GM12878 (cell line): ENCODE measurements around the gene TRIM72. TPM values are rescaled to one million over a fixed set of nuclear protein-coding genes. Genes with fewer than 3 reads are reported as not detected.

Source experiments
- ESRRA ChIP-seq: IDR thresholded peaks from 2 replicates; pipeline ENCODE4 v1.6.1; 2012; ENCODE audit warnings: mild to moderate bottlenecking, low read length, improper control_type of control experiment
- GABPA ChIP-seq: IDR thresholded peaks from 2 replicates; pipeline ENCODE4 v1.6.1; 2014; ENCODE audit warnings: antibody characterized with exemption, low read depth, mild to moderate bottlenecking, inconsistent platforms
- GATAD2B ChIP-seq: fragments of 450-650 bp; conservative IDR thresholded peaks from 2 replicates; pipeline ENCODE4 v1.6.1; 2017; ENCODE audit warnings: low read depth, mild to moderate bottlenecking, moderate library complexity
- IRF3 ChIP-seq: fragments of 450-650 bp; IDR thresholded peaks from 2 replicates; pipeline ENCODE4 v1.6.1; 2014; ENCODE audit warnings: mild to moderate bottlenecking
- MYB ChIP-seq: fragments of 150-350 bp; IDR thresholded peaks from 2 replicates; pipeline ENCODE4 v1.6.1; 2014; ENCODE audit warnings: mild to moderate bottlenecking, low read depth, low read length, borderline replicate concordance
- NFIC ChIP-seq: IDR thresholded peaks from 2 replicates; pipeline ENCODE4 v1.6.1; 2012; ENCODE audit warnings: low read depth, mild to moderate bottlenecking, inconsistent platforms, low read length, moderate library complexity
- NFYB ChIP-seq: IDR thresholded peaks from 2 replicates; pipeline ENCODE4 v1.6.1; 2011; ENCODE audit warnings: low read depth, mild to moderate bottlenecking, low read length, improper control_type of control experiment, moderate library complexity; ENCODE audit not compliant: insufficient read depth
- NR2C1 ChIP-seq: fragments of 450-650 bp; IDR thresholded peaks from 2 replicates; pipeline ENCODE4 v1.6.1; 2017; ENCODE audit warnings: antibody characterized with exemption, mild to moderate bottlenecking, moderate library complexity
- NR2C2 ChIP-seq: IDR thresholded peaks from 2 replicates; pipeline ENCODE4 v1.6.1; 2011; ENCODE audit warnings: borderline replicate concordance, low read depth; ENCODE audit not compliant: control insufficient read depth, insufficient read length
- PAX8 ChIP-seq: fragments of 450-650 bp; IDR thresholded peaks from 2 replicates; pipeline ENCODE4 v1.6.1; 2017; ENCODE audit warnings: mild to moderate bottlenecking, moderate library complexity
- RB1 ChIP-seq: fragments of 450-650 bp; formaldehyde crosslinking; IDR thresholded peaks from 2 replicates; pipeline ENCODE4 v1.6.1; 2017; ENCODE audit warnings: mild to moderate bottlenecking, borderline replicate concordance
- RELA ChIP-seq: fragments of 450-650 bp; IDR thresholded peaks from 2 replicates; pipeline ENCODE4 v1.8.0; 2014; ENCODE audit warnings: borderline replicate concordance; ENCODE audit not compliant: partially characterized antibody
- RELB ChIP-seq: fragments of 450-650 bp; IDR thresholded peaks from 2 replicates; pipeline ENCODE4 v1.6.1; 2017; ENCODE audit warnings: low read depth, mild to moderate bottlenecking, moderate library complexity
- RUNX3 ChIP-seq: IDR thresholded peaks from 2 replicates; pipeline ENCODE4 v1.6.1; 2012; ENCODE audit warnings: low read length, inconsistent platforms
- SMAD1 ChIP-seq: fragments of 450-650 bp; IDR thresholded peaks from 2 replicates; pipeline ENCODE4 v1.6.1; 2018; ENCODE audit warnings: mild to moderate bottlenecking, low read depth; ENCODE audit not compliant: partially characterized antibody
- SUZ12 ChIP-seq: fragments of 200-600 bp; sonication (generic); IDR thresholded peaks from one replicate; pipeline ENCODE4 v1.6.1; 2018; ENCODE audit warnings: antibody characterized with exemption, mild to moderate bottlenecking; ENCODE audit not compliant: unreplicated experiment
- TAF1 ChIP-seq: IDR thresholded peaks from 2 replicates; pipeline ENCODE4 v1.6.1; 2011; ENCODE audit warnings: mild to moderate bottlenecking, low read depth, low read length, borderline replicate concordance
- TARDBP ChIP-seq: IDR thresholded peaks from 2 replicates; pipeline ENCODE4 v1.6.1; 2016; ENCODE audit warnings: borderline replicate concordance
- TCF12 ChIP-seq: IDR thresholded peaks from 2 replicates; pipeline ENCODE4 v1.6.1; 2011; ENCODE audit warnings: low read depth, mild to moderate bottlenecking, low read length
- TCF7 ChIP-seq: IDR thresholded peaks from 2 replicates; pipeline ENCODE4 v1.6.1; 2014; ENCODE audit warnings: antibody characterized with exemption, borderline replicate concordance
- YY1 ChIP-seq: IDR thresholded peaks from 2 replicates; pipeline ENCODE4 v1.6.1; 2011; ENCODE audit warnings: low read depth, mild to moderate bottlenecking, low read length
- polyA plus RNA-seq, 11 experiments: library from polyadenylated mRNA; depleted of rRNA in 4 of 11; unstranded in 6 of 11; stranded (reverse) in 5 of 11; fragments of >200 nt; fragmentation: Nextera tagmentation in 4 of 11; fragmentation: Illumina TruSeq in 1 of 11; extraction: Ambion mirVana in 4 of 11; extraction: Trizol in 1 of 11; gene quantifications; 1 replicate in 1 of 11; 2 replicates in 10 of 11; pipeline versions ENCODE4 v1.2.1 to v1.2.3, GENCODE V29; 2011 to 2016; ENCODE audit warnings: inconsistent platforms in 2 of 11, missing spikeins in 2 of 11, low read depth in 1 of 11
- total RNA-seq, 4 experiments: library from RNA; depleted of rRNA in 3 of 4; stranded (reverse); fragments of >200 nt in 3 of 4; fragmentation: Illumina TruSeq in 1 of 4; extraction: Trizol in 1 of 4; gene quantifications; 2 replicates each; pipeline versions ENCODE4 v1.2.1 to v1.2.3, GENCODE V29; 2013 to 2021
- TF ChIP-seq, protein P1 (sequence below): IDR thresholded peaks from 2 replicates; pipeline ENCODE4 v1.6.1; 2012; ENCODE audit warnings: low read depth, low read length, improper control_type of control experiment
- TF ChIP-seq, protein P2 (sequence below): IDR thresholded peaks from 2 replicates; pipeline ENCODE4 v1.6.1; 2012; ENCODE audit warnings: low read depth, low read length, improper control_type of control experiment
- TF ChIP-seq, protein P3 (sequence below): IDR thresholded peaks from 2 replicates; pipeline ENCODE4 v1.6.1; 2012; ENCODE audit warnings: low read depth, low read length, improper control_type of control experiment

Gene TRIM72
- total and polyA plus RNA-seq, 10 of the 15 experiments (the other 5 are each of a cell fraction or from before 2014, with no cell fraction given) = 0.03 to 1.2 (median 0.23) TPM; not detected in 1

GRCh38 chr16:31265329-31266245, 51.7 kb downstream of the TRIM72 start (continued):
- no peak for TF ChIP-seq MYB
- no peak for TF ChIP-seq PAX8
- TF ChIP-seq NR2C1 = no peak
- peak; percentile 52; the same call in 1 of the 2 replicates for TF ChIP-seq NFIC
- TF ChIP-seq TCF7 = no peak
- peak; percentile 98 for TF ChIP-seq RELB
- no peak for TF ChIP-seq NR2C2
- TF ChIP-seq NFYB = no peak
- no peak for TF ChIP-seq YY1
- no peak for TF ChIP-seq ESRRA
- peak; percentile 67 for TF ChIP-seq RUNX3
- no peak for TF ChIP-seq SUZ12
- TF ChIP-seq SMAD1 = no peak
- peak; percentile 88 for TF ChIP-seq GATAD2B
- peak; percentile 99 for TF ChIP-seq RELA
- TF ChIP-seq TAF1 = no peak
- TF ChIP-seq TARDBP = no peak
- no peak for TF ChIP-seq GABPA
- TF ChIP-seq, protein P1, sequence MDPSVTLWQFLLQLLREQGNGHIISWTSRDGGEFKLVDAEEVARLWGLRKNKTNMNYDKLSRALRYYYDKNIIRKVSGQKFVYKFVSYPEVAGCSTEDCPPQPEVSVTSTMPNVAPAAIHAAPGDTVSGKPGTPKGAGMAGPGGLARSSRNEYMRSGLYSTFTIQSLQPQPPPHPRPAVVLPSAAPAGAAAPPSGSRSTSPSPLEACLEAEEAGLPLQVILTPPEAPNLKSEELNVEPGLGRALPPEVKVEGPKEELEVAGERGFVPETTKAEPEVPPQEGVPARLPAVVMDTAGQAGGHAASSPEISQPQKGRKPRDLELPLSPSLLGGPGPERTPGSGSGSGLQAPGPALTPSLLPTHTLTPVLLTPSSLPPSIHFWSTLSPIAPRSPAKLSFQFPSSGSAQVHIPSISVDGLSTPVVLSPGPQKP = no peak
- no peak for TF ChIP-seq IRF3
- TF ChIP-seq, protein P2, sequence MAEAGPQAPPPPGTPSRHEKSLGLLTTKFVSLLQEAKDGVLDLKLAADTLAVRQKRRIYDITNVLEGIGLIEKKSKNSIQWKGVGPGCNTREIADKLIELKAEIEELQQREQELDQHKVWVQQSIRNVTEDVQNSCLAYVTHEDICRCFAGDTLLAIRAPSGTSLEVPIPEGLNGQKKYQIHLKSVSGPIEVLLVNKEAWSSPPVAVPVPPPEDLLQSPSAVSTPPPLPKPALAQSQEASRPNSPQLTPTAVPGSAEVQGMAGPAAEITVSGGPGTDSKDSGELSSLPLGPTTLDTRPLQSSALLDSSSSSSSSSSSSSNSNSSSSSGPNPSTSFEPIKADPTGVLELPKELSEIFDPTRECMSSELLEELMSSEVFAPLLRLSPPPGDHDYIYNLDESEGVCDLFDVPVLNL = no peak
- no peak for TF ChIP-seq RB1
- TF ChIP-seq TCF12 = 0 out of 2 replicates have a peak, but pooled peaks have one; percentile 57
- TF ChIP-seq, protein P3, sequence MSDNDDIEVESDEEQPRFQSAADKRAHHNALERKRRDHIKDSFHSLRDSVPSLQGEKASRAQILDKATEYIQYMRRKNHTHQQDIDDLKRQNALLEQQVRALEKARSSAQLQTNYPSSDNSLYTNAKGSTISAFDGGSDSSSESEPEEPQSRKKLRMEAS = no peak
